Measurements from ENCODE around the gene CCDC91. TPM values are rescaled to one million over a fixed set of nuclear protein-coding genes. Genes with fewer than 3 reads are reported as not detected.

CCDC91 gene
- total and polyA plus RNA-seq, 9 of the 15 experiments (the other 6 are each of a cell fraction or from before 2014, with no cell fraction given), result 10.1 to 31.1 (median 26.3) TPM

DNA sequence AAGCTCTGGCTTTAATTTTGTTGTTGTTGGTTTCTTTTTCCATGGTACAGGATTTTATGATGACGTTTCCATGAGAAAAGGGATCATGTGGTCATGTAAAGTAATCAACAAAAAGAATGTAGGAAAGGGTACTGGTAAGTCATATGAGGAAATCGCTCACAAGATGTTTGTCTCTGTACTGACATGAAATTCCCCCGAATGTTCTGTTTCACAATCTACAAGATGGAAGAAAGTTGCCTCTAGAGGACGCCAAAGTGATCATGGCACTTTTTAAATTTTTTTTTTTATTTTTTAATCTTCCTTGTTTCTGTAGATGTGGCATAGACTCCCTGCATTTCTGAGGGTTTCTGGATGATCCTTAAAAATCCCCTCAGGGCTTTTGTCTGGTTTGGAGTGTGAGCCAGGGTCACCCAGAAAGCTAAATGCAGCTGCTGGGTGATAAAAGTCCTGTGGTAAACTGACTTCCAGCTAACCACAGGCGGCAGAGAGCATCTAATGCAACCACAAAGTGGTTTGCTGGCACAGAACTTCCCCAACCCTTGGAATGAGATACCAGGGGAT, 393.5 kb downstream of the CCDC91 start:
- ChIA-PET CTCF (ENCODE audit: low intra/inter-chr PET ratio) (no interaction called here), POLR2A (interaction anchor here (1.2 kb wide), 1 partner anchor 14 kb away, joined by 3 read pairs; no protein-coding TSS in a partner anchor)
- no peaks in the 10 kb centered on the region for H3K4me1 ChIP-seq (replicated peaks in 1 of 2; ENCODE audit: control insufficient read depth in 2 of 2, insufficient read depth in 2 of 2, low read length in 2 of 2)
- no peak overlapping the region for H3K4me3 ChIP-seq
- H3K27ac ChIP-seq (ENCODE audit: extremely low read depth, low read depth, low read length), result no peak overlapping the region
- WGBS (ENCODE audit: insufficient coverage, low coverage, missing lambda C conversion rate), result 5% methylated on average over 5 of the region's 5 CpGs
- intact Hi-C loops (cut with micrococcal nuclease) (no loop called here), in situ Hi-C loops (cut with MboI) (no loop called here)
- no peaks in the 10 kb centered on the region for H4K20me1 ChIP-seq (replicated peaks; ENCODE audit: control insufficient read depth, insufficient read depth, low read length)
- no peak overlapping the region for H2AFZ ChIP-seq (ENCODE audit: low read depth, low read length)
- no peaks in the 10 kb centered on the region for H3K79me2 ChIP-seq (ENCODE audit: control insufficient read depth, insufficient read depth, low read length)
- H3K36me3 ChIP-seq (ENCODE audit: control insufficient read depth, insufficient read depth, low read length), result no peaks in the 10 kb centered on the region
- no peak overlapping the region for H3K9ac ChIP-seq (ENCODE audit: insufficient read depth in 1 of 2, low read depth in 2 of 2, low read length in 2 of 2)
- ATAC-seq (0 out of 3 replicates have a peak, but pooled peaks have one; percentile 43), DNase-seq (ENCODE audit: extremely low read depth in 1 of 4, low spot score in 3 of 4) (peak in 2 of 4 experiments; percentile 6 to 9), FAIRE-seq (peak; percentile 77)
- BruUV-seq (replicated peaks), result no TSS peak
- no peaks in the 10 kb centered on the region for H3K9me1 ChIP-seq (ENCODE audit: control insufficient read depth, insufficient read depth, low read length)
- no peak overlapping the region for H3K4me2 ChIP-seq (ENCODE audit: insufficient read depth, low read length)
- no peaks in the 10 kb centered on the region for H3K27me3 ChIP-seq (ENCODE audit: control insufficient read depth in 2 of 2, insufficient read depth in 2 of 2, low read length in 2 of 2)
- H3K9me3 ChIP-seq (replicated peaks; ENCODE audit: control insufficient read depth, insufficient read depth, low read depth, low read length), result no peaks in the 10 kb centered on the region
- no peak for TF ChIP-seq ZNF830 (CRISPR knock-in tag; IDR thresholded peaks at IDR 0.05)
- no peak for TF ChIP-seq FIP1L1 (IDR thresholded peaks at IDR 0.05; ENCODE audit: low read depth, low read length, poor library complexity, severe bottlenecking)
- peak; percentile 72 for TF ChIP-seq CEBPB (tag; IDR thresholded peaks at IDR 0.05)
- TF ChIP-seq SOX6 (IDR thresholded peaks at IDR 0.05), result no peak
- no peak for TF ChIP-seq GABPB2 (CRISPR knock-in tag; conservative IDR thresholded peaks at IDR 0.05)
- TF ChIP-seq, protein P1, sequence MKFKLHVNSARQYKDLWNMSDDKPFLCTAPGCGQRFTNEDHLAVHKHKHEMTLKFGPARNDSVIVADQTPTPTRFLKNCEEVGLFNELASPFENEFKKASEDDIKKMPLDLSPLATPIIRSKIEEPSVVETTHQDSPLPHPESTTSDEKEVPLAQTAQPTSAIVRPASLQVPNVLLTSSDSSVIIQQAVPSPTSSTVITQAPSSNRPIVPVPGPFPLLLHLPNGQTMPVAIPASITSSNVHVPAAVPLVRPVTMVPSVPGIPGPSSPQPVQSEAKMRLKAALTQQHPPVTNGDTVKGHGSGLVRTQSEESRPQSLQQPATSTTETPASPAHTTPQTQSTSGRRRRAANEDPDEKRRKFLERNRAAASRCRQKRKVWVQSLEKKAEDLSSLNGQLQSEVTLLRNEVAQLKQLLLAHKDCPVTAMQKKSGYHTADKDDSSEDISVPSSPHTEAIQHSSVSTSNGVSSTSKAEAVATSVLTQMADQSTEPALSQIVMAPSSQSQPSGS (CRISPR knock-in tag; IDR thresholded peaks at IDR 0.05), result no peak
- no peak for TF ChIP-seq MAFF (IDR thresholded peaks at IDR 0.05; ENCODE audit: low read length)
- TF ChIP-seq NR2C2 (CRISPR knock-in tag; IDR thresholded peaks at IDR 0.05), result no peak
- TF ChIP-seq NR2C2 (tag; IDR thresholded peaks at IDR 0.05), result no peak
- TF ChIP-seq, protein P2, sequence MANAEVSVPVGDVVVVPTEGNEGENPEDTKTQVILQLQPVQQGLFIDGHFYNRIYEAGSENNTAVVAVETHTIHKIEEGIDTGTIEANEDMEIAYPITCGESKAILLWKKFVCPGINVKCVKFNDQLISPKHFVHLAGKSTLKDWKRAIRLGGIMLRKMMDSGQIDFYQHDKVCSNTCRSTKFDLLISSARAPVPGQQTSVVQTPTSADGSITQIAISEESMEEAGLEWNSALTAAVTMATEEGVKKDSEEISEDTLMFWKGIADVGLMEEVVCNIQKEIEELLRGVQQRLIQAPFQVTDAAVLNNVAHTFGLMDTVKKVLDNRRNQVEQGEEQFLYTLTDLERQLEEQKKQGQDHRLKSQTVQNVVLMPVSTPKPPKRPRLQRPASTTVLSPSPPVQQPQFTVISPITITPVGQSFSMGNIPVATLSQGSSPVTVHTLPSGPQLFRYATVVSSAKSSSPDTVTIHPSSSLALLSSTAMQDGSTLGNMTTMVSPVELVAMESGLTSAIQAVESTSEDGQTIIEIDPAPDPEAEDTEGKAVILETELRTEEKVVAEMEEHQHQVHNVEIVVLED (CRISPR knock-in tag; IDR thresholded peaks at IDR 0.05), result no peak
- TF ChIP-seq ZNF57 (CRISPR knock-in tag; IDR thresholded peaks at IDR 0.05), result no peak
- TF ChIP-seq, protein P3, sequence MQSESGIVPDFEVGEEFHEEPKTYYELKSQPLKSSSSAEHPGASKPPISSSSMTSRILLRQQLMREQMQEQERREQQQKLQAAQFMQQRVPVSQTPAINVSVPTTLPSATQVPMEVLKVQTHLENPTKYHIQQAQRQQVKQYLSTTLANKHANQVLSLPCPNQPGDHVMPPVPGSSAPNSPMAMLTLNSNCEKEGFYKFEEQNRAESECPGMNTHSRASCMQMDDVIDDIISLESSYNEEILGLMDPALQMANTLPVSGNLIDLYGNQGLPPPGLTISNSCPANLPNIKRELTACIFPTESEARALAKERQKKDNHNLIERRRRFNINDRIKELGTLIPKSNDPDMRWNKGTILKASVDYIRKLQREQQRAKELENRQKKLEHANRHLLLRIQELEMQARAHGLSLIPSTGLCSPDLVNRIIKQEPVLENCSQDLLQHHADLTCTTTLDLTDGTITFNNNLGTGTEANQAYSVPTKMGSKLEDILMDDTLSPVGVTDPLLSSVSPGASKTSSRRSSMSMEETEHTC (IDR thresholded peaks at IDR 0.05), result no peak
- no peak for TF ChIP-seq ZNF253 (CRISPR knock-in tag; conservative IDR thresholded peaks at IDR 0.05)
- TF ChIP-seq CHD1 (IDR thresholded peaks at IDR 0.05; ENCODE audit: low read length), result no peak
- TF ChIP-seq MECOM (CRISPR knock-in tag; IDR thresholded peaks at IDR 0.05), result no peak
- no peak for TF ChIP-seq ZNF436 (CRISPR knock-in tag; IDR thresholded peaks at IDR 0.05)
- no peak for TF ChIP-seq SLC30A9 (CRISPR knock-in tag; IDR thresholded peaks at IDR 0.05)
- no peak for TF ChIP-seq NFATC3 (IDR thresholded peaks at IDR 0.05)
- TF ChIP-seq, protein P4, sequence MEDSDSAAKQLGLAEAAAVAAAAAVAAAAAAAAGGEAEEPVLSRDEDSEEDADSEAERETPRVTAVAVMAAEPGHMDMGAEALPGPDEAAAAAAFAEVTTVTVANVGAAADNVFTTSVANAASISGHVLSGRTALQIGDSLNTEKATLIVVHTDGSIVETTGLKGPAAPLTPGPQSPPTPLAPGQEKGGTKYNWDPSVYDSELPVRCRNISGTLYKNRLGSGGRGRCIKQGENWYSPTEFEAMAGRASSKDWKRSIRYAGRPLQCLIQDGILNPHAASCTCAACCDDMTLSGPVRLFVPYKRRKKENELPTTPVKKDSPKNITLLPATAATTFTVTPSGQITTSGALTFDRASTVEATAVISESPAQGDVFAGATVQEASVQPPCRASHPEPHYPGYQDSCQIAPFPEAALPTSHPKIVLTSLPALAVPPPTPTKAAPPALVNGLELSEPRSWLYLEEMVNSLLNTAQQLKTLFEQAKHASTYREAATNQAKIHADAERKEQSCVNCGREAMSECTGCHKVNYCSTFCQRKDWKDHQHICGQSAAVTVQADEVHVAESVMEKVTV (CRISPR knock-in tag; IDR thresholded peaks at IDR 0.05), result no peak
